GM18505 (cell line): ENCODE data around the gene CXCL3.
"Not testable (repeated sequence)": the region's sequence is repeated elsewhere in the genome, so short reads cannot be mapped to it uniquely, and the experiment has no call there.

ENCODE experiments used
- ATAC-seq: cut with Tn5 transposase; IDR thresholded peaks from one replicate; pipeline ENCODE4 v1.9.1; 2021; ENCODE audit not compliant: unreplicated experiment
- POLR2A ChIP-seq: IDR thresholded peaks from 4 replicates; pipeline ENCODE4 v1.6.1; 2011; ENCODE audit warnings: borderline replicate concordance; ENCODE audit not compliant: insufficient read depth, insufficient read length; ENCODE audit errors: extremely low read depth

CXCL3 gene

DNA sequence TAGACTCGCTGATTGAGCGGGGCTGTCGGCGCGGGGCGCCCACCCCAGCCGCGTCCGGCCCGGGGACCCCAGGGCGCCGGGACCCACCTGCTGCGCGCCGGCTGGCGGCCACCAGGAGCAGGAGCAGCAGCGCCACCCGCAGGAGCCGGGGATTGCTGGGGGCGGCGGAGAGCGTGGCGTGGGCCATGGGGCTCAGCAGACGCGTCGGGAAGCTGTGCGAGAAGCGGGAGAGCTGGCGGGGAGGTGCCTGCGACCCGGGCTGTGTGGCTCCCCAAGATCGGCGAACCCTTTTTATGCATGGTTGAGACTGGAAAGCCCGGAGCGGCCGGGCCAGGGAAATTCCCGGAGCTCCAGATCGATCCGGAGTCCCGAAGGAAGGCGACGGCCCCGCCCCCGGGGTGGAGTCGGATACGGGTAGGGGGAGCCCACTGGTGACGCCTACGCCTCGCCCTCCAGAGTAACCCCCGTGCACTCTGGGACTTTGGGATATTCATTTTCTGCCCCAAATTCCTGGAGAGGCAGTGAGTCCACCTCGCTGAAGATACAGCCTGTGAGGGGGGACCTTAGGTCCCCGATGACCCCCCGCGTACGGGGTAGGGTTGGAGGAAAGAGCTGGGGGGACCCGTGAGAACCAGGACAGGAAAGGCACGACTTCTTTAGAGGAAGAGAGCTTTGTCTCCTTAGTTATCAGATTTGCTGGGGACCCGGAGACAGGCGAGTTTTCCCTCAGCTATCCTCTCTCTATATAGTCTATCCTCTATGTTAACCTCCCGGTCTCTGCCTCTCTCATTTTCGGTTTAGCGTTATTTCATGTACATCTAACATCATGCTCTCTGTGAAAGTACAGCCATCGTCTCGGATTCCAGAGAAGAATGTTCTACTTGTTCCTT, at the start of gene CXCL3:
Gene CXCL3, minus strand, starts transcription at position 265 of the 890 bp plus-strand sequence. Its CDS starts 78 bp downstream, at position 187.
- TF ChIP-seq POLR2A = no peak
- peak; percentile 60 for ATAC-seq

DNA sequence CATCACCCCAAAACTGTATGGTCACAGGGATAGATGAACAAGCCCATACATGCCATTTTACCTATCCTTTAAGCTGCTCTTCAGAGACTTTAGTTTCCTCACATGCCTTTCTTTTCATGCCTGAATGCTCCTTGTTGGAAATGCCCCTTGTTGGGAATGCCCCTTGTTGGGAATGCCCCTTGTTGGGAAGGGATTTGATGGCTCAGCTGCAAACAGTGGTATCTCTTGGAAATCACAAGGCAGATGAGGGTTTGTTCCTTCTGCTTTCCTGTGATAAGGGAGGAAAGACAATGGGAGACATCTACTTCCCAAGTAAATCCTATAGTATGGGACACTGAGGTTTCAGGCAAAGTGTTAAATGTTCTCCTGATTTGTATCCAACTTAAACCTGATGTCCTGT, 49.0 kb upstream of the CXCL3 start:
- no peak for ATAC-seq
- no peak for TF ChIP-seq POLR2A

DNA sequence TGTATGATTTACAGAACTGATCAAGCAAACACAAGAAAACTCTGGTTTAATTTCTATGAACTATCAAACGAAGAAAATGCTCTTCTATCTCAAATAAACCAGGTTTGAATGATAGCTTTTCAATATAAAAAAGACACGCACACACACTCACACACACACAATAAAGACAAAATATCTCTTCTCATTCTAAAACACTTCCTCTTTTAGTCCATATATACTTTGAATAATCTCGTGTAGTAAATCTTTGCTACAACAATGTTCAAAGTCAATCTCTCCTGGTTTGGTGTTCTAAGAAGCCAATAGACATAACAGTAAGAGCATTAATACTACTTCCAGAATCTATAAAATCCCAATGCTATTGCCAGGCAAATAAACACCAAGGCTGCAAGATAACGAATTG, 47.2 kb upstream of the CXCL3 start:
- no peak for ATAC-seq
- TF ChIP-seq POLR2A = no peak

- no peak for ATAC-seq
- TF ChIP-seq POLR2A = no peak
These were observed 46.5 kb upstream of the CXCL3 start for GRCh38 chr4:74084984-74085383.

- no peak for ATAC-seq
These were observed 45.1 kb upstream of the CXCL3 start for GRCh38 chr4:74083546-74083945.

GRCh38 chr4:74081035-74081434, 42.5 kb upstream of the CXCL3 start:
- TF ChIP-seq POLR2A = no peak
- ATAC-seq = no peak

More at GRCh38 chr4:74083546-74083945, 45.1 kb upstream of the CXCL3 start:
- TF ChIP-seq POLR2A = no peak

- not testable (repeated sequence) for ATAC-seq
These were observed 41.9 kb upstream of the CXCL3 start for GRCh38 chr4:74080351-74080750.

DNA sequence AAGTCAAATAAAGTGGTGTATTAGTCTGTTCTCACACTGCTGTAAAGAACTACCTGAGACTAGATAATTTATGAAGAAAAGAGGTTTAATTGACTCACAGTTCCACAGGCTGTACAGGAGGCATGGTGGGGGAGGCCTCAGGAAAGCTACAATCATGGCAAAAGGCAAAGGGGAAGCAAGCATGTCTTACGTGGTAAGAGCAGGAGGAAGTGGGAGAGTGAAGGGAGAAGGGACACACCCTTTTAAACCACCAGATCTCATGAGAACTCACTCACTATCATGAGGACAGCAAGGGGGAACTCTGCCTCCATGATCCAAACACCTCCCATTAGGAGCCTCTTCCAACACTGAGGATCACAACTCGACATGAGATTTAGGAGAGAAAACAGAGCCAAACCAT, 40.5 kb upstream of the CXCL3 start:
- ATAC-seq = not testable (repeated sequence)

DNA sequence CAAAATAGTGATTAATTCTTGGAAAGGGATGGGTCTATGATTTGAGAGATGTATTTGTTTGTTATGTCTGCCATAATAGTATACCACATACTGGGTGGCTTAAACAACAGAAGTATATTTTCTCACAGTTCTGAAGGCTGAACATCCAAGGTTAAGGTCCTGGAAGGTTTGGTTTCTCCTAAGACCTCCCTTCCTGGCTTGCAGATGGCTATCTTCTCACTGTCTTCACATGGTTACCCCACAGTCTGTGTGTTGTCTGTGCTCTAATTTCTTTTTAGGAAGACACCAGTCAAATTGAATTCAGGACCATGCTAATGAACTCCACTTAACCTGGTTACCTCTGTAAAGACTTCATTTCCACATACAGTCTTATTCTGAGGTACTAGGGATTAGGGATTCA, 34.9 kb upstream of the CXCL3 start:
- ATAC-seq = no peak
- no peak for TF ChIP-seq POLR2A

DNA sequence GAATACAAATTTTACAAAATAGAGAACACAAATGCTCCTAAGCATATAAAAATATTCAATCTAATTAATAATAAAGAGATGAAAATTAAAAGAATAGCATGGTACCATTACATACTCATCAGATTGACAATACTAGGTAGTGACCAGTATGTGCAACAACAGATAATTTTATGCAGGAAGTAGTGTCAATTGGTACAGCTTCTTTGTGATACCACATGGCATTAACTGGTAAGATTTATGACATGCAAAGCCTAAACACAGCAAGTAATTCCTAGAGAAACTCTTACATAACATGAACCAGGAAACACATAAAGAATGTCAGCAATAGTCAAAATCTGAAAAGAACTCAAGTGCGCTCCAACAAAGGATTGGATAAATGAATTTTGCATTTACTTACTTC, 34.2 kb upstream of the CXCL3 start:
- no peak for TF ChIP-seq POLR2A
- no peak for ATAC-seq

- ATAC-seq = no peak
- TF ChIP-seq POLR2A = no peak
These were observed 29.1 kb upstream of the CXCL3 start for GRCh38 chr4:74067586-74067985.

DNA sequence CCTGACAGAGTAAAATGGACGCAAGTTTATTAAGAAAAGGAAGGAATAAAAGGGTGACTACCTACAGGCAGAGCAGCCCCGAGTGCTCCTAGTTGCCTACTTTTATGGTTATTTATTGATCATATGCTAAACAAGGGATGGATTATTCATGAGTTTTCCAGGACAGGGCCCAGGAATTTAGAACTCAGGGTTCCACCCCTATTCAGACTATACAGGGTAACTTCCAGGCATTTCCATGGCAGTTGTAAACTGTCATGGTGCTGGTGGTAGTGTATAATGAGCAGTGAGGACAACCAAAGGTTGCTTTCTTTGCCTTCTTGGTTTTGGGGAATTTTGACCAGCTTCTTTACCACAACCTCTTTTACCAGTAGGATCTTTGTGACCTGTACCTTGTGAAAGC, 27.7 kb upstream of the CXCL3 start:
- TF ChIP-seq POLR2A = no peak
- no peak for ATAC-seq

GRCh38 chr4:74065115-74065642, 26.7 kb upstream of the CXCL3 start:
- no peak for TF ChIP-seq POLR2A
- no peak for ATAC-seq

DNA sequence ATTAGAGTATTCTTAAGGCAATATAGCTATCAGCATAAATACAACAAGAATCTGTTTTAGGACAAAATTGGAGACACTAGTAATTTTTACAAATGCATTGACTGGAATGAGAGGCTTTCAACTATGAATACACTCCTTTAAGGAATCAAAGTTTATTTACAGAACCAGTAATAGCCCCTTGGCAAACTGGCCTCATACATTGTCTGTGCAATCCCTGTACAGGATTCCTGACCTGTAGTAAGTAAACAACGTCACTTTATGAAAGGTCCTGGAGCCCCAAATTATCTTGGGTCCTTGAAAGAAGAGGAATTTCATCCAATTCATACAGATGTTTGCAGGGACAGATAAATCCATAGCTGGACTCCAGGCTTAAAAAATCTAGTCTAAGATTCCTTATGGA, 25.4 kb upstream of the CXCL3 start:
- ATAC-seq = no peak
- no peak for TF ChIP-seq POLR2A
